ENCODE results near the gene CCDC6. TPM values are rescaled to one million over a fixed set of nuclear protein-coding genes. Genes with fewer than 3 reads are reported as not detected.

The CCDC6 gene
- 31.8 to 51.5 TPM (median 45.5 TPM) in 5 replicates for total RNA-seq (2022; extraction: Qiagen RNA extraction)

DNA sequence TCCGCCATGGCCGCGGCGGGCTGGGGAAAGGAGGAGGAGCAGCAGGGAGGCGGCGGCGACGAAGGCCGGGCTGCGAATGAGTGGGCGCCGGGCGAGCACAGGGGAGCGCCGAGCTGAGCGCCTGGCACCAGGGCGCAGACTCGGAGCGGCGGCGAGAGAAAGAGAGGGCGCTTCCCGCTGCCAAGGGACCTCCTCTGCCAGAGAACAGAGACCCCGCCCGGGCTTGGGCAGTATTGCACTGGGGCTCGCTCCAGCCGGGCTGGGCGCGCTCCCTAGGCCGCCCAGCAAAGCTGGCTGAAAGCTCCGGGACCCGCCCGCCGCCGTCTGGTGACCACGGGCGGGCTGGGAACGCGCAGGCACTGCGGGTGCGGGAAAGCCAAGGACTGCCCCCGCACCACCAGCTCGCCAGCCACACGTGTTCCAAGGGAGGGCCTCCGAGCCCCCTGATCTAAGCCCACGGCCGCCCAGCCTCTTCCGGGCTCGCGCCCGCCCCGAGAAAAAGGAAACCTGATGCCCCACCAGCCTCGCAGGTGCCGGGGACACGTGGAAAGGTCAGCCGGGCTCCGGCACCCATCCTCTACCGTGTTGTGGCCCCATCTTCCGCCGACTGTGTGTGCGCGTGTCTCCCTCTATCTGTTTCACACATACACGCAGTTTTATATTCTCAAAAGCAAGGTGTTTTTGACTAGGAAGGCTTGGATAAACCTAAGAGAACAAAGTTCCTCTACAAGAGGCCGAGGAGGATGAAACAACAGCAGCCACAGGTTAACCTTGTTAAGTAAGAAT, at the start of gene CCDC6:
TSS of gene CCDC6 (minus strand) at position 140 of the 786 bp plus-strand sequence. CDS start at position 8, 132 bp downstream.

DNA sequence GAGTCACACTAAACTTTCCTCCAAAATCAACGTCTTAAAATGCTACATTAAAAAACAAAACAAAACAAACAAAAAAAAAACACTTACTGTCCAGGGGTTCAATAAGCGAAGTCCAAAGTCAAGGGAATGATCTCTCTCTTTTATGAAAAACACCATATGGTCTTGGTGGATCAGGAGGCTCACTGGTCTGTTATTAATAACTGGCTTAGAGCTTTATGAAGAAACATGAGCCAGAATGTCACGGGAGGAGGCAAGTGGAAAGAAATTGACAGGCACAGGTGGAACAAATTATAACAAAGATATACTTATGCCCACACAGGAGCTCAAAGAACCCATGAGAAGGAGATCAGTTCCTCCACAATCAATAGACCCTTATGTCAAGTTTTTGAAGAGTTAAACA, 153.1 kb downstream of the CCDC6 start, which contains the start of gene MRLN:
TSS of gene MRLN (minus strand) at position 189 of the 400 bp plus-strand sequence.

Other genes with a start within 250 kb of the CCDC6 start
- gene SLC16A9, start 196.7 kb downstream of the CCDC6 start, total RNA-seq (2022; extraction: Qiagen RNA extraction): 0.07 to 0.16 TPM (median 0.08 TPM) in 5 replicates
- gene MRLN, start 153.1 kb downstream of the CCDC6 start, total RNA-seq (2022; extraction: Qiagen RNA extraction): not detected in 5 replicates

Measured in A549 treated with dexamethasone at 1 μM for 4 hours (cell line).